Stimulated activated naive CD4-positive, alpha-beta T cell (primary cell): ENCODE data around the gene OR8B4.
"Not testable (repeated sequence)": the region's sequence is repeated elsewhere in the genome, so short reads cannot be mapped to it uniquely, and the experiment has no call there.

Experiments
- DNase-seq, 6 experiments: peaks; one replicate each; lab custom pipeline; 2025; lab: John Stamatoyannopoulos, UW

OR8B4 gene

GRCh38 chr11:124424384-124424921 lies at the start of gene OR8B4:
Gene OR8B4 (minus strand): TSS chr11:124424871. CDS start chr11:124424871, 0 bp downstream.
- no peak for DNase-seq

- DNase-seq = no peak
Observed at GRCh38 chr11:124474079-124474478, 49.4 kb upstream of the OR8B4 start.

- DNase-seq = no peak
Observed at GRCh38 chr11:124473476-124473875, 48.8 kb upstream of the OR8B4 start.

GRCh38 chr11:124470561-124471227 lies 46.0 kb upstream of the OR8B4 start:
- DNase-seq = no peak

- DNase-seq = no peak
Observed at GRCh38 chr11:124467381-124467927, 42.8 kb upstream of the OR8B4 start.

- no peak for DNase-seq
Observed at GRCh38 chr11:124465368-124465767, 40.7 kb upstream of the OR8B4 start.

GRCh38 chr11:124463990-124464389 lies 39.3 kb upstream of the OR8B4 start:
- DNase-seq = no peak

GRCh38 chr11:124463324-124463723 lies 38.7 kb upstream of the OR8B4 start:
- no peak for DNase-seq

- DNase-seq = no peak
Observed at GRCh38 chr11:124460459-124460858, 35.8 kb upstream of the OR8B4 start.

- not testable (repeated sequence) for DNase-seq
Observed at GRCh38 chr11:124459379-124459778, 34.7 kb upstream of the OR8B4 start.

GRCh38 chr11:124454552-124454951 lies 29.9 kb upstream of the OR8B4 start:
- no peak for DNase-seq

- DNase-seq = no peak
Observed at GRCh38 chr11:124446916-124447315, 22.2 kb upstream of the OR8B4 start.

GRCh38 chr11:124445646-124446150 lies 21.0 kb upstream of the OR8B4 start, which contains the start of gene OR8B8:
Gene OR8B8 (minus strand): TSS chr11:124445696. CDS start chr11:124441085, 4,611 bp downstream.
- DNase-seq = no peak

GRCh38 chr11:124442847-124443246 lies 18.2 kb upstream of the OR8B4 start:
- no peak for DNase-seq

- DNase-seq = no peak
Observed at GRCh38 chr11:124442442-124442841, 17.8 kb upstream of the OR8B4 start.

- no peak for DNase-seq
Observed at GRCh38 chr11:124441519-124441918, 16.8 kb upstream of the OR8B4 start.

GRCh38 chr11:124441081-124441480 lies 16.4 kb upstream of the OR8B4 start:
- DNase-seq = no peak

- DNase-seq = no peak
Observed at GRCh38 chr11:124440608-124441007, 15.9 kb upstream of the OR8B4 start.

GRCh38 chr11:124434699-124435098 lies 10.0 kb upstream of the OR8B4 start:
- DNase-seq = no peak

- no peak for DNase-seq
Observed at GRCh38 chr11:124429599-124429998, 4.9 kb upstream of the OR8B4 start.

- no peak for DNase-seq
Observed at GRCh38 chr11:124421043-124421442, 3.6 kb downstream of the OR8B4 start.

- peak in 1 of 6 experiments; percentile 16 for DNase-seq
Observed at GRCh38 chr11:124415356-124415923, 9.2 kb downstream of the OR8B4 start.

- no peak for DNase-seq
Observed at GRCh38 chr11:124409906-124410305, 14.8 kb downstream of the OR8B4 start.
